Glutamatergic neuron (in vitro differentiated cells): Measurements from ENCODE around the gene VARS1. TPM values are rescaled to one million over a fixed set of nuclear protein-coding genes. Genes with fewer than 3 reads are reported as not detected.

ENCODE experiments used
- DNase-seq: peaks from one replicate; pipeline ENCODE4 v3.0.0; 2022
- H3K27ac Mint-ChIP-seq: one replicate; pipeline ENCODE4 v1.8.0; 2020; ENCODE audit warnings: mild to moderate bottlenecking, mixed read lengths, inconsistent platforms; ENCODE audit not compliant: unreplicated experiment
- H3K27me3 Mint-ChIP-seq: one replicate; pipeline ENCODE4 v1.8.0; 2020; ENCODE audit warnings: mild to moderate bottlenecking, moderate library complexity, mixed read lengths, inconsistent platforms; ENCODE audit not compliant: unreplicated experiment
- H3K36me3 Mint-ChIP-seq: one replicate; pipeline ENCODE4 v1.8.0; 2020; ENCODE audit warnings: mild to moderate bottlenecking, mixed read lengths, inconsistent platforms; ENCODE audit not compliant: unreplicated experiment
- H3K4me1 Mint-ChIP-seq: one replicate; pipeline ENCODE4 v1.8.0; 2020; ENCODE audit warnings: mild to moderate bottlenecking, low read depth, mixed read lengths, inconsistent platforms; ENCODE audit not compliant: unreplicated experiment
- H3K4me3 Mint-ChIP-seq: one replicate; pipeline ENCODE4 v1.8.0; 2020; ENCODE audit warnings: mild to moderate bottlenecking, mixed read lengths, inconsistent platforms; ENCODE audit not compliant: unreplicated experiment
- H3K9me3 Mint-ChIP-seq: one replicate; pipeline ENCODE4 v1.8.0; 2020; ENCODE audit warnings: mild to moderate bottlenecking, moderate library complexity, mixed read lengths, inconsistent platforms; ENCODE audit not compliant: unreplicated experiment
- total RNA-seq: library from RNA; stranded (reverse); fragmentation: NEBNext Ultra II Directional; extraction: Animal tissue kit (Norgen Biotek cat#: 25700); gene quantifications from one replicate; pipeline ENCODE4 v1.2.1, GENCODE V29; 2021; ENCODE audit not compliant: unreplicated experiment
- TF ChIP-seq, protein P1 (sequence below): fragments of 200-600 bp; sonication (generic); IDR thresholded peaks from one replicate; pipeline ENCODE4 v1.5.0; 2021; ENCODE audit not compliant: partially characterized antibody, unreplicated experiment

VARS1 gene
- total RNA-seq, 1 donor from 2014 or later: 204 TPM

DNA sequence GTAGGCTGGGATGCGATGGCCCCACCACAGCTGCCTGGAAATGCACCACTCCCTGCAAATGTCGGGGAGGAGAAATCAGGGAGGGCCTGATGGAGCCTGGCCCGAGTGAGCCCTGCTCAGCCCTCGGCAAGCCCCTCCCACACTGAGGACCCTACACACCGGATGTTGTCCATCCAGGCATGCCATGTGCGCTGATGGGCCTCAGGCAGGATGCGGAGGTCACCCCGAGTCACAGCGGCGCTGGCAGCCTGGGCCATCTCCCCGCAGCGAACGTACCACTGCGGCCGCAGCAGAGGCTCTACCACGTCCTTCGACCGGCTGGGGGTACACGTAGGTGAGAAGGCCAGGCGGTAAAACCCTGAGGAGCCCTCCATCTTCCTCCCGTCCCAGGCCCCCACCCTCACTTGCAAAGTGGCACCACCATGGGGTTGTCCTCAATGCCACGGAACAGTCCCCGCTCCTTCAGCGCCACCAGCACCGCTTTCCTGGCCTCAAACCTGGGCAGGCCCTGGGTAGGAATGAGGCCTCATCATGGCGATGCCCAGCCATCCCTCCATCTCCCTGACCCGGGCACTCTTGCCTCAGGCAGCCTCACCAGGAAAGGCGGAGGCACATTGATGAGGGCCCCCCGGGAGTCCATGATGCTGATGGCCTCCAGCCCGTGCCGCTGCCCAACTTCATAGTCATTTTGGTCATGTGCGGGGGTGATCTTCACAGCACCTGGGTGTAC is 13.3 kb downstream of the VARS1 start:
- no peaks in the 10 kb centered on the region for H3K4me1 Mint-ChIP-seq
- H3K27ac Mint-ChIP-seq: no peak overlapping the region
- DNase-seq: no peak
- H3K27me3 Mint-ChIP-seq: peaks cover 2% of the 10 kb centered on the region
- peaks cover 1% of the 10 kb centered on the region for H3K9me3 Mint-ChIP-seq
- TF ChIP-seq, protein P1, sequence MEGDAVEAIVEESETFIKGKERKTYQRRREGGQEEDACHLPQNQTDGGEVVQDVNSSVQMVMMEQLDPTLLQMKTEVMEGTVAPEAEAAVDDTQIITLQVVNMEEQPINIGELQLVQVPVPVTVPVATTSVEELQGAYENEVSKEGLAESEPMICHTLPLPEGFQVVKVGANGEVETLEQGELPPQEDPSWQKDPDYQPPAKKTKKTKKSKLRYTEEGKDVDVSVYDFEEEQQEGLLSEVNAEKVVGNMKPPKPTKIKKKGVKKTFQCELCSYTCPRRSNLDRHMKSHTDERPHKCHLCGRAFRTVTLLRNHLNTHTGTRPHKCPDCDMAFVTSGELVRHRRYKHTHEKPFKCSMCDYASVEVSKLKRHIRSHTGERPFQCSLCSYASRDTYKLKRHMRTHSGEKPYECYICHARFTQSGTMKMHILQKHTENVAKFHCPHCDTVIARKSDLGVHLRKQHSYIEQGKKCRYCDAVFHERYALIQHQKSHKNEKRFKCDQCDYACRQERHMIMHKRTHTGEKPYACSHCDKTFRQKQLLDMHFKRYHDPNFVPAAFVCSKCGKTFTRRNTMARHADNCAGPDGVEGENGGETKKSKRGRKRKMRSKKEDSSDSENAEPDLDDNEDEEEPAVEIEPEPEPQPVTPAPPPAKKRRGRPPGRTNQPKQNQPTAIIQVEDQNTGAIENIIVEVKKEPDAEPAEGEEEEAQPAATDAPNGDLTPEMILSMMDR: no peak
- H3K4me3 Mint-ChIP-seq: no peak overlapping the region
- H3K36me3 Mint-ChIP-seq: no peaks in the 10 kb centered on the region

DNA sequence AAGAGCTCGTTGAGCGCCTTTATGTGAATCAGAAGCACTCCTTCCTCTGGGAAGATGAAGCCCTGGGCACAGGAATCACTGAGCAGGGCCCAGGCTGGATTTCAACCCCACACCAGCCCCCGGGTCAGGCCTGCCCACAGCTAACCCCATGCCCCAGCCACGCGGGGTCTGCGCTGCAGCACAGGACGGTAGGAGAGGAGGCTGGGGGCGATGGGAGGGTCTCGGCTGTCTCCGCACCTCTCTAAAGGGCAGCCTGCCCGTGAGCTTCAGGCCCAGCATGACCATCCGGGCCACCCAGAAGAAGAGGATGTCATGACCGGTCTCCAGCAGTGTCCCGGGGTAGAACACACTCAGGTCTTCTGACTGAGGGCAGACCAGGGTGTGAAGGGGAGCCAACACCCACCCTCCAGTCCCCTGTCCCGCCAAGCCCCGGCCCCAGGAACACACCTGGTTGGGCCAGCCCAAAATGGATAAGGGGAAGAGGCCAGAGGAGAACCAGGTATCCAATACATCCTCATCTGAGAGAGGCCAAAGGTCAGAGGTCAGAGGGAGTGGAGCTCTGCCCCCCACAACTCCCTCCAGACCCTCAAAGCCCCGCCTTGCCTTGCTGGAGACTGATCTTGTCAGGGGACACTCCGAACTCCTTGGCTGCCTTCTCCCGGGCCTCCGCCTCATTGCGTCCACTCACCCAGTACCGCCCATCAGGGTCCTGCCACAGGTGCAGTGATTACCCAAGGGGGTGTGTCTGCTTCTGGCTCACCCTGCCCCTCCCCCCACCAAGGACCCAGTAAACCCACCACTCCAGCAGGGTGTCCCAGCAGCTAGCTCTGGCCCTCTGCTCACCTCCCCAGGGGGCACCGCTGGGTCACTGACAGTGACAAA is 14.1 kb downstream of the VARS1 start:
- peaks cover 2% of the 10 kb centered on the region for H3K27me3 Mint-ChIP-seq
- DNase-seq: no peak
- H3K36me3 Mint-ChIP-seq: no peaks in the 10 kb centered on the region
- no peaks in the 10 kb centered on the region for H3K4me1 Mint-ChIP-seq
- H3K4me3 Mint-ChIP-seq: no peak overlapping the region
- TF ChIP-seq, protein P1: no peak
- H3K9me3 Mint-ChIP-seq: peaks cover 2% of the 10 kb centered on the region
- H3K27ac Mint-ChIP-seq: no peak overlapping the region

DNA sequence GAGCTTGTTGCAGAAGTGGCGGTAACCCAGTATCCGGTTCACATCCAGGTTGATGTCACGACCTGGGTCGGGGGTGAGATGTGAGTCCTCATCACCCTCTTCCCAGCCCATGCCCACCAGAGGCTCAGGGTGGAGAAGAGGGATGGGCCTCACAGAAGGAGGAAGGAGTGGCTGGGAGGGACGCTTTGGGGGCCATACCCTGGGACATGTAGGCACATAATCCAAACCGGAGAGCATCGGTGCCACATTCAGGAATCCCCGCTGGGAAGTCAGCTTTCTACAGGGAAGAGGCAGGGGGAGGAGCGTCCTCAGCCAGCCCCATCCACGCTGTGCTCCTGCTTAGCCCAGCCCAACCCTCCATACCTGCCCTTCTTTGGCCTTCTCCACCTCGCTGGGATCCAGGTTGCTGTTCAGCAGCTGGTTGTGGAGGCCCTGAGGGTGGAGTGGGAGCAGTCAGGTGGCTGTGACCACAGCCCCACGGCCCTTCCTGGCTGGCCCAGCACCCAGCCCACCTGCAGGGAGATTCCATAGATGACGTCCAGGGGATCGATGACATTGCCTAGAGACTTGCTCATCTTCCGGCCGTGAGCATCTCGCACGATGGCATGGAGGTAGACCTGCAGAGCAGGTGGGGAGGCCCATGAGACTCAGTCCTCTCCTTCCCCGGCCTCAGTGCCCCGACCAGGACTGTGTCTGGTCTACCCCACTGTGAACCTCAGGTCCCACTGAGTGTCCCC is 14.9 kb downstream of the VARS1 start:
- Mint-ChIP-seq H3K27me3 (peaks cover 2% of the 10 kb centered on the region), H3K36me3 (no peaks in the 10 kb centered on the region), H3K4me3 (no peak overlapping the region), H3K4me1 (no peaks in the 10 kb centered on the region), H3K27ac (no peak overlapping the region), H3K9me3 (peaks cover 2% of the 10 kb centered on the region)
- no peak for DNase-seq
- TF ChIP-seq, protein P1: no peak

DNA sequence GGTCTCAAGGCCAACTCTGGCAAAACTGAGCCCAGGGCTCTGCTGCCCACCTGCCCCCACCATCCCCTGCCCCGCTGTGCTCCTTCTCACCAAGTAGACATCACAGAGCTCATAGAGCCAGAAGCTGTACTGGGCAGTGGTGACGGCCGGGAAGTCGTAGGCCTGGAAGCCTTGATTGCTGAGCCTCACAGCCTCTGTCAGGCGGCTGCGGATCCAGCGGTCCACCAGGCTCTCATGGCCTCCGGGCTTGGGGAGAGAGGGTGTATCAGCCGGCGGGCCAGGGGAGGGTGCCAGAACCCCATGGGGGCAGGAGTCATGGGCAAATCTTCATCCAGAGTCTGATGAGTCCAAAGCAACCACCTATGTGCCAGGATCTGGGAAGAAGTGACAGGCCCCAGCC is 15.6 kb downstream of the VARS1 start:
- DNase-seq: no peak
- Mint-ChIP-seq H3K27ac (no peak overlapping the region), H3K4me3 (no peak overlapping the region), H3K4me1 (no peaks in the 10 kb centered on the region), H3K27me3 (peaks cover 2% of the 10 kb centered on the region), H3K9me3 (peaks cover 2% of the 10 kb centered on the region), H3K36me3 (no peaks in the 10 kb centered on the region)
- TF ChIP-seq, protein P1: no peak
